GM23248 (cell line): Measurements from ENCODE around the gene JPH2.

Experiments used
- EZH2 ChIP-seq: fragments of 200-600 bp; sonication (generic); IDR thresholded peaks from 2 replicates; pipeline ENCODE4 v1.6.1; 2018; ENCODE audit warnings: antibody characterized with exemption, mild to moderate bottlenecking; ENCODE audit not compliant: insufficient read depth, poor library complexity, severe bottlenecking
- EZH2phosphoT487 ChIP-seq: fragments of 200-600 bp; sonication (generic); IDR thresholded peaks from 2 replicates; pipeline ENCODE4 v1.6.1; 2018; ENCODE audit warnings: antibody characterized with exemption, moderate library complexity, mild to moderate bottlenecking, low read depth; ENCODE audit not compliant: insufficient read depth

GRCh38 chr20:44222027-44222426 is 35.0 kb upstream of the JPH2 start:
- no peak for TF ChIP-seq EZH2phosphoT487
- no peak for TF ChIP-seq EZH2
